Glutamatergic neuron (in vitro differentiated cells): ENCODE measurements around the gene SLC28A3. TPM values are rescaled to one million over a fixed set of nuclear protein-coding genes. Genes with fewer than 3 reads are reported as not detected.

Experiments
- DNase-seq: peaks from one replicate; pipeline ENCODE4 v3.0.0; 2022
- H3K27ac Mint-ChIP-seq: one replicate; pipeline ENCODE4 v1.8.0; 2020; ENCODE audit warnings: mild to moderate bottlenecking, mixed read lengths, inconsistent platforms; ENCODE audit not compliant: unreplicated experiment
- H3K27me3 Mint-ChIP-seq: one replicate; pipeline ENCODE4 v1.8.0; 2020; ENCODE audit warnings: mild to moderate bottlenecking, moderate library complexity, mixed read lengths, inconsistent platforms; ENCODE audit not compliant: unreplicated experiment
- H3K36me3 Mint-ChIP-seq: one replicate; pipeline ENCODE4 v1.8.0; 2020; ENCODE audit warnings: mild to moderate bottlenecking, mixed read lengths, inconsistent platforms; ENCODE audit not compliant: unreplicated experiment
- H3K4me1 Mint-ChIP-seq: one replicate; pipeline ENCODE4 v1.8.0; 2020; ENCODE audit warnings: mild to moderate bottlenecking, low read depth, mixed read lengths, inconsistent platforms; ENCODE audit not compliant: unreplicated experiment
- H3K4me3 Mint-ChIP-seq: one replicate; pipeline ENCODE4 v1.8.0; 2020; ENCODE audit warnings: mild to moderate bottlenecking, mixed read lengths, inconsistent platforms; ENCODE audit not compliant: unreplicated experiment
- H3K9me3 Mint-ChIP-seq: one replicate; pipeline ENCODE4 v1.8.0; 2020; ENCODE audit warnings: mild to moderate bottlenecking, moderate library complexity, mixed read lengths, inconsistent platforms; ENCODE audit not compliant: unreplicated experiment
- total RNA-seq: library from RNA; stranded (reverse); fragmentation: NEBNext Ultra II Directional; extraction: Animal tissue kit (Norgen Biotek cat#: 25700); gene quantifications from one replicate; pipeline ENCODE4 v1.2.1, GENCODE V29; 2021; ENCODE audit not compliant: unreplicated experiment
- TF ChIP-seq, protein P1 (sequence below): fragments of 200-600 bp; sonication (generic); IDR thresholded peaks from one replicate; pipeline ENCODE4 v1.5.0; 2021; ENCODE audit not compliant: partially characterized antibody, unreplicated experiment

SLC28A3 gene
- total RNA-seq, 1 donor from 2014 or later = not detected

DNA sequence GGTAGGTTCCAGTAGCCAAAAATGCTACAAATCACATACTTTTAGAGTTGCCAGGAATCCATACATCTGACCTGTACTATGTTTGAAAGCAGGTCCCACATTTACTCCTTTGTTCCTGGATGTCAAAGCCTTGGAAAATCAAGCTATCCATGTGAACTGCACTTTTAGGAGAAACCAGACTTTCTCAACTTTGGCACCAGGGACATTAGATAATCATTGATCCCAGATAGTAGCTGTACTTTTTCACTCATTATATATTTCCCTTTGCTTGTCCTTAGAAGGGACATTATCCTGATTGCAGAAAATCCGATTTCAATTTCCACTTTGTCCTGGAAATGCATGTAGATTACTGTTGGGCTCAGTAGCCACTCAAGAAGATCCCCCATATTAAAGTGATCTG is 44.1 kb upstream of the SLC28A3 start:
- H3K27me3 Mint-ChIP-seq = no peaks in the 10 kb centered on the region
- H3K36me3 Mint-ChIP-seq = no peaks in the 10 kb centered on the region
- H3K9me3 Mint-ChIP-seq = no peaks in the 10 kb centered on the region
- DNase-seq = no peak
- H3K4me3 Mint-ChIP-seq = no peak overlapping the region
- TF ChIP-seq, protein P1, sequence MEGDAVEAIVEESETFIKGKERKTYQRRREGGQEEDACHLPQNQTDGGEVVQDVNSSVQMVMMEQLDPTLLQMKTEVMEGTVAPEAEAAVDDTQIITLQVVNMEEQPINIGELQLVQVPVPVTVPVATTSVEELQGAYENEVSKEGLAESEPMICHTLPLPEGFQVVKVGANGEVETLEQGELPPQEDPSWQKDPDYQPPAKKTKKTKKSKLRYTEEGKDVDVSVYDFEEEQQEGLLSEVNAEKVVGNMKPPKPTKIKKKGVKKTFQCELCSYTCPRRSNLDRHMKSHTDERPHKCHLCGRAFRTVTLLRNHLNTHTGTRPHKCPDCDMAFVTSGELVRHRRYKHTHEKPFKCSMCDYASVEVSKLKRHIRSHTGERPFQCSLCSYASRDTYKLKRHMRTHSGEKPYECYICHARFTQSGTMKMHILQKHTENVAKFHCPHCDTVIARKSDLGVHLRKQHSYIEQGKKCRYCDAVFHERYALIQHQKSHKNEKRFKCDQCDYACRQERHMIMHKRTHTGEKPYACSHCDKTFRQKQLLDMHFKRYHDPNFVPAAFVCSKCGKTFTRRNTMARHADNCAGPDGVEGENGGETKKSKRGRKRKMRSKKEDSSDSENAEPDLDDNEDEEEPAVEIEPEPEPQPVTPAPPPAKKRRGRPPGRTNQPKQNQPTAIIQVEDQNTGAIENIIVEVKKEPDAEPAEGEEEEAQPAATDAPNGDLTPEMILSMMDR = no peak
- H3K27ac Mint-ChIP-seq = no peak overlapping the region
- no peaks in the 10 kb centered on the region for H3K4me1 Mint-ChIP-seq

DNA sequence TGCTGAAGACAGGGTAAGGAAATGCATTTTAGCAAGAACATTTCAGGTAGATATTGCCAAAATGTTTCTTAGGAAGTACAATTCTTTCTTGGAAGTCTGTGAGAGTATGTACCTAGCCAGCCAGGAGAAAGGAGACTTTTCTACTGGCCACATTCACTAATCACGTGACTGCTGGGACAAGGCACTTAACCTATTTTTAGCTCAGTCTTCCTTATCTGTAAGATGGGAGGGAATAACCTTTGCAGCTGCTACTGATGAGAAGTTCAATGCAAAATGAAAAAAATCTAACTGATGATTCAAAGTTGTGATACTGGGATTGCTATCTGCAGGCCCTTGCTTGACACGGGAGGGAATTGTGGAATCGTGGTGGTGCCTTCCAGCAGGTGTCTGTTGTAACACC is 42.6 kb upstream of the SLC28A3 start:
- Mint-ChIP-seq H3K27me3 (no peaks in the 10 kb centered on the region), H3K36me3 (no peaks in the 10 kb centered on the region), H3K4me1 (no peaks in the 10 kb centered on the region), H3K9me3 (no peaks in the 10 kb centered on the region), H3K27ac (no peak overlapping the region), H3K4me3 (no peak overlapping the region)
- DNase-seq = no peak
- TF ChIP-seq, protein P1 = no peak

DNA sequence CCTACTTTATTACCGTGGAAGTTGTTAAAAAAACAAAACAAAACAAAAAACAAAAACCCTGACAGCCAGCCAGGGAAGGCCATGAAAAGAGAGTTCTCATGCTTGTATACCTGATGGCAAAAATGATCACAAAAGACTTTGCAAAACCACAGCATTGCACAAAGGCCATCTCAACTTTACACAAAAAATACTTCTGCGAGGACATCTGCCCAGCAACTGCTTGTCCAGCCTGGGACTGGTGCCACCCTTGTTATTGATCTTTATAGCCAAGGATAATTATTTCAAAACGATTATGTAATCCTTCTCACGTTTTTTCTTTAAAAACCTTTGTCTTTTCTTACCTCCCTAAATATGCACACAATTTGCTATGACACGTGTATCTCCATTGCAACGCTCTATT is 42.2 kb upstream of the SLC28A3 start:
- Mint-ChIP-seq H3K27me3 (no peaks in the 10 kb centered on the region), H3K4me1 (no peaks in the 10 kb centered on the region), H3K4me3 (no peak overlapping the region), H3K27ac (no peak overlapping the region), H3K9me3 (no peaks in the 10 kb centered on the region), H3K36me3 (no peaks in the 10 kb centered on the region)
- TF ChIP-seq, protein P1 = no peak
- no peak for DNase-seq

DNA sequence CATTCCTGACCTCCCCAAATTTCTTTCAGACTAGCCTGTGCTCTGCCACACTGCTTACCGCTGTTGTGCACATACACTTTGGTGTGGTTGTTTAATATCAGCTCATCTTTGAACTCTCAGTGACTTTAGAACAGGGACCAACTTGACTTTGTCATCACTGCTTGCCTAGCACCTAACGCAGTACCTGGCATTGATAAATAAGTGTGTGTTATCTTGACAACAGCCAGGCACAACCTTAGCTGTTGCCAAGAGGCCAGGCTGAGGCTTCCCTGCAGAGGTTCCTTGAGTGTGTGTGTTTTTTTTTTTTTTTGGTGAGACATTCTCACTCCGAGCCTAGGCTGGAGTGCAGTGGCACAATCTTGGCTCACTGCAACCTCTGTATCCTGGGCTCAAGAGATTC is 41.0 kb upstream of the SLC28A3 start:
- no peaks in the 10 kb centered on the region for H3K4me1 Mint-ChIP-seq
- TF ChIP-seq, protein P1 = no peak
- no peak overlapping the region for H3K4me3 Mint-ChIP-seq
- DNase-seq = no peak
- H3K36me3 Mint-ChIP-seq = no peaks in the 10 kb centered on the region
- H3K9me3 Mint-ChIP-seq = no peaks in the 10 kb centered on the region
- no peaks in the 10 kb centered on the region for H3K27me3 Mint-ChIP-seq
- no peak overlapping the region for H3K27ac Mint-ChIP-seq

DNA sequence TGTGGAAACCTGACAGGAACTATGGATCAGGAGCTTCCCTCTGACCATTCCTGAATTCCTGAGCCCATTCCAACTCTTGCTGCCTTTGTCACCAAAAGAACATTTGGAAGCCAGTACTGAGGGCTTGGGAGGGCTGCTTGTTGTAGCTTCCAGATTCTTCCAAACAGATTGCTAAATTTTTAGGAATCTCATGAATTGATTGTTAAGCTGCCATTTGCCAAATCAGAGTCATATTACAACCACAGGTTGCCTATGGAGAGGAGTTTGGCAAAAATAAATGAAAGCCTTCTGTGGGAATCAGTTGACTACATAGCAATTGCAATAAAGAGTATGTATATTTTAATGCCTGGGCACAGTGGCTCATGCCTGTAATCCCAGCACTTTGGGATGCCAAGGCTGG is 39.2 kb upstream of the SLC28A3 start:
- H3K9me3 Mint-ChIP-seq = no peaks in the 10 kb centered on the region
- no peak overlapping the region for H3K4me3 Mint-ChIP-seq
- no peaks in the 10 kb centered on the region for H3K4me1 Mint-ChIP-seq

More for the DNA sequence above, 39.2 kb upstream of the SLC28A3 start:
- no peak for DNase-seq
- Mint-ChIP-seq H3K27me3 (no peaks in the 10 kb centered on the region), H3K36me3 (no peaks in the 10 kb centered on the region), H3K27ac (no peak overlapping the region)
- TF ChIP-seq, protein P1 = no peak
